Lower leg skin (tissue), 4 donors: ENCODE data around the gene GID4. TPM values are rescaled to one million over a fixed set of nuclear protein-coding genes. Genes with fewer than 3 reads are reported as not detected.

Source experiments
- DNase-seq, 2 donors: peaks; one replicate each; pipeline ENCODE4 v3.0.0-alpha.2; 2019; ENCODE audit warnings: low spot score in 2 of 2
- H3K4me3 ChIP-seq: fragments of 200-600 bp; sonication (generic); 2 replicates; pipeline ENCODE4 v1.5.1; 2017; ENCODE audit warnings: mild to moderate bottlenecking, low read depth; ENCODE audit not compliant: poor library complexity, severe bottlenecking
- POLR2A ChIP-seq, 2 donors: fragments of 450-650 bp; IDR thresholded peaks; one replicate each; pipeline ENCODE4 v1.6.1; 2016 to 2017; ENCODE audit warnings: antibody characterized with exemption in 2 of 2, mild to moderate bottlenecking in 1 of 2, moderate library complexity in 1 of 2
- WGBS, 2 donors: methylation state at CpG; one replicate each; pipeline ENCODE4 v1.1.5; 2018; 5-methylcytosine and 5-hydroxymethylcytosine counted together
- intact Hi-C: fragments of 100-400 bp; cut with DNase I; formaldehyde crosslinking; loops from one replicate; pipeline ENCODE4 v1.15.0; 2023; ENCODE audit warnings: low total_unique reads
- total RNA-seq, 4 donors: library from RNA; depleted of rRNA; stranded (reverse); fragments of >200 nt; gene quantifications; one replicate each; pipeline ENCODE4 v1.1.0, GENCODE V29; 2016
- TF ChIP-seq, protein P1 (sequence below), 3 donors: fragments of 450-650 bp; IDR thresholded peaks; one replicate each; pipeline ENCODE4 v1.5.1; 2016; ENCODE audit warnings: antibody characterized with exemption in 3 of 3, mild to moderate bottlenecking in 3 of 3, moderate library complexity in 2 of 3

GID4 gene
- total RNA-seq, 4 donors from 2014 or later, result 23.0 to 30.1 (median 24.1) TPM

DNA sequence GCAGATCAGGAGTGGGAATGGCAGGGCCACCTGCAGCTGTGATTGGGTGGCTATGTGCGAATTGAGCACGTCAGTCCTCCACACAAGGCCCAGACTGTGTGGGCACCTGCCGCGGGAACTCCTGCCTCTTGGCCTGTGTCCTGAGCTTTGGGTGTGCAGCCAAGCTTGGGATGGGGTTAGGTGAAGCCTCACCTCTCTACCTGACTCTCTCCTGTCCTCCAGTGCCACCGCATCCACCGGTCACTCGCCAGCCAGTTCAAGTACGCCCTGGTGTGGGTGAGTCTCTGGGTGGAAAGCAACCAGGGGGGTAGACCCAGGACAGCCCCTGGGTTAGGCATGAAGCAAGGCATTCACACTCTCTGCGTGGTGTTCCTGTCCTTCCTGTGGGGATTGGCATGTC is 67.0 kb downstream of the GID4 start:
- intact Hi-C loops, result no loop called here
- H3K4me3 ChIP-seq, result no peak overlapping the region
- DNase-seq, result no peak
- 82 to 93% methylated on average over 9 of the region's 9 CpGs for WGBS, 2 donors
- no peak for TF ChIP-seq POLR2A (IDR thresholded peaks at IDR 0.05)
- TF ChIP-seq, protein P1, sequence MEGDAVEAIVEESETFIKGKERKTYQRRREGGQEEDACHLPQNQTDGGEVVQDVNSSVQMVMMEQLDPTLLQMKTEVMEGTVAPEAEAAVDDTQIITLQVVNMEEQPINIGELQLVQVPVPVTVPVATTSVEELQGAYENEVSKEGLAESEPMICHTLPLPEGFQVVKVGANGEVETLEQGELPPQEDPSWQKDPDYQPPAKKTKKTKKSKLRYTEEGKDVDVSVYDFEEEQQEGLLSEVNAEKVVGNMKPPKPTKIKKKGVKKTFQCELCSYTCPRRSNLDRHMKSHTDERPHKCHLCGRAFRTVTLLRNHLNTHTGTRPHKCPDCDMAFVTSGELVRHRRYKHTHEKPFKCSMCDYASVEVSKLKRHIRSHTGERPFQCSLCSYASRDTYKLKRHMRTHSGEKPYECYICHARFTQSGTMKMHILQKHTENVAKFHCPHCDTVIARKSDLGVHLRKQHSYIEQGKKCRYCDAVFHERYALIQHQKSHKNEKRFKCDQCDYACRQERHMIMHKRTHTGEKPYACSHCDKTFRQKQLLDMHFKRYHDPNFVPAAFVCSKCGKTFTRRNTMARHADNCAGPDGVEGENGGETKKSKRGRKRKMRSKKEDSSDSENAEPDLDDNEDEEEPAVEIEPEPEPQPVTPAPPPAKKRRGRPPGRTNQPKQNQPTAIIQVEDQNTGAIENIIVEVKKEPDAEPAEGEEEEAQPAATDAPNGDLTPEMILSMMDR (IDR thresholded peaks at IDR 0.05), result no peak

DNA sequence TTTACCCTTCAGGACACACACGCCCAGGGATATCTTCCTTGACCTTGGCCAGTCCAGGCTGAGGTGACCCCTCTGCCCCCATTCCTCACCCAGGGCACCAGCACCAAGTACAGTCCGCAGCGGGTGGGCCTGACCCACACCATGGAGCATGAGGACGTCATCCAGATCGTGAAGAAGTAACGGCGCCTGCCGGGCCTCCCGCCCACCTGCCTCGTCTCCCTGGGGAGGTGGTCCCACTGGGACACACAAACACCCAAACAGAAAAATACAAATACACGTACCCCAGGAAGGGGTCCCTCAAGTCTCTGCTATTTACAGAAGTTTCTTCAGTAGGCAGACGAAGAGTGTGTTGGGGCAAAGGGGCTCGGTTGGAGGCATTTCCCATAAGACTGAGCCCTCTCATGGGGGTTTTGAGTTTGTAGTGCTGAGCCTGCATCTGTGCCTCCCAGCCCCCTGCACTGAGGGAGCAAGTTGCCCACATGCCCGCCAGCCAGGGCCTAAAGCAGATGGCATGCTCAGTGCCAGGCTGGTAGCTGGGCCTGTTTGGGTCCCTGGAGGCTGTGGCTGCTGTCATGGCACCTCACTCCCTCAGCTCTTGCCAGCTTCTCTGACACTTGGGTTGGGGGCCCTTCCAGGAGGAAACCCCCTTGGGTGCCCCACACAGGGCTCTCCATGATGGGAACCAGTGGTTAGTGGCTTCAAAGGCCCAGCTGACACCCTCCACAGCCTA is 68.0 kb downstream of the GID4 start:
- intact Hi-C loops, result no loop called here
- no peak overlapping the region for H3K4me3 ChIP-seq
- 88 to 90% methylated on average over 12 to 14 of the region's 14 CpGs for WGBS, 2 donors
- no peak for TF ChIP-seq POLR2A (IDR thresholded peaks at IDR 0.05)
- TF ChIP-seq, protein P1 (IDR thresholded peaks at IDR 0.05), result no peak
- no peak for DNase-seq

DNA sequence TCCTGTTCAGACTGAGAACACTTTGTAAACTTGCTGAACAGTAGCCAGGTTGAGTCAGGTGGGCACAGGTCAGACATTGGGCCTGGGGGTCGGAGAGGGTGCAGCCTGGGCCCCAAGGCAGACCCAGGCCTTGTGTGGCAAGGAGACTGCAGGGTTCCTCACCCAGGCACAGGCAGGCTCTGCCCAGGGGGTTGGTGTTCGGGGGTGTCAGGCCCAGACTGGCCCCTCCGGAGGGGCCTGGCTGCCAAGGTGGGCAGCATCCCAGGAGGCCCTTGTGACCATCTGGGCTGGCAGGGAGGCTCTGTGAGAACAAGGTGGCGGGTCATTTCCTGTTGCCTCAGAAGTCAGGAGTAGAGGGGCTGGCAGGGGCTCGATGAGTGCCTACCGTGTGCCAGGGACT is 68.8 kb downstream of the GID4 start:
- no peak for DNase-seq
- intact Hi-C loops, result no loop called here
- no peak overlapping the region for H3K4me3 ChIP-seq
- WGBS, 2 donors, result 66 to 79% methylated on average over 4 of the region's 6 CpGs
- TF ChIP-seq POLR2A (IDR thresholded peaks at IDR 0.05), result no peak
- TF ChIP-seq, protein P1 (IDR thresholded peaks at IDR 0.05), result no peak

DNA sequence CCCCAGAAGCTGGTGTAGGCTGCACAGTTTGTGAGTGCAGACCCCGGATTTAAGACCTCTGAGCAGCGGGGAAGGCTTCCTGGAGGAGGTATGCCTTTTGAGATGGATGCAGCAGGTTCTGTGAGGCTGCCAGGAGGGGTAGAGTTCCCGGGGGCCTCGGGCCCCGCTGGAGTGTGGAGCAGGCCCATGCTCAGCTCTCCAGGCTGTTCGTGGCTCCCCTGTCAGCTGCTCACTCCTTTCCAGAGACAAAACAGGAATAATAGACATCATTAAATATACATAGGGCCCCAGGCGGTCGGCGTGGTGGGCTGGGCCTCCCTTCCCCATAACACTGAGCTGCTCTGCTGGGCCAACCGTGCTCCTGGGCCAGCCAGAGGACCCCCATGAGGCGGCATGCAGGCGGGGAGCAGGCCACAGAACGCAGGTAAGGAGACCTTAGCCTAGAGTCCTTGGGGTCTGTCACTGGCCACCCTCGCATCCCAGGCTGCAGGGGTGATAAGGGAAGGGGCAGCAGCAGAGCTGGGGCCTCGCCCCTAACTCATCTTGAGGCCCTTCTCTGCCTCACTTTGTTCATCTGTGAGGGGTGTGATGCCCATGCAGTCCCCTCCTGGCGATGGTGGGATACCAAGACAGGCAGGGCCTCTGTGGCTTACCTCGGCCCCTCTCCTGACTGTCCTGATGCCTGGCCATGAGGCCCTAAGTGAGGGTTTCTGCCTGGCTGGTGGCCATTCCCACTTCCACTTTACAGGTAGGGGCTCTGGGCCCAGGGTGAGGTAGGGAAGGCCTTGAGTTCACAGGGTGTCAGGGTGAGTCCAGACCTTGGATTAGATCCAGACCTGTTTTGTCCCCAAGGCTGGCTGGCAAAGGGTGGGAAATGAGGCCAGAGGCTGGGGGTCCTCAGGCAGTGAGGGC is 69.4 kb downstream of the GID4 start, which contains the start of gene MYO15A:
TSS of gene MYO15A (plus strand) at position 356 of the 912 bp plus-strand sequence. CDS start 10,045 bp downstream, outside the sequence.
- TF ChIP-seq POLR2A (IDR thresholded peaks at IDR 0.05), result no peak
- TF ChIP-seq, protein P1 (IDR thresholded peaks at IDR 0.05), result no peak
- H3K4me3 ChIP-seq, result no peak within 1 kb of the TSS
- 65 to 77% methylated on average over 17 of the region's 17 CpGs for WGBS, 2 donors
- intact Hi-C loops, result no loop called here
- DNase-seq, result no peak

DNA sequence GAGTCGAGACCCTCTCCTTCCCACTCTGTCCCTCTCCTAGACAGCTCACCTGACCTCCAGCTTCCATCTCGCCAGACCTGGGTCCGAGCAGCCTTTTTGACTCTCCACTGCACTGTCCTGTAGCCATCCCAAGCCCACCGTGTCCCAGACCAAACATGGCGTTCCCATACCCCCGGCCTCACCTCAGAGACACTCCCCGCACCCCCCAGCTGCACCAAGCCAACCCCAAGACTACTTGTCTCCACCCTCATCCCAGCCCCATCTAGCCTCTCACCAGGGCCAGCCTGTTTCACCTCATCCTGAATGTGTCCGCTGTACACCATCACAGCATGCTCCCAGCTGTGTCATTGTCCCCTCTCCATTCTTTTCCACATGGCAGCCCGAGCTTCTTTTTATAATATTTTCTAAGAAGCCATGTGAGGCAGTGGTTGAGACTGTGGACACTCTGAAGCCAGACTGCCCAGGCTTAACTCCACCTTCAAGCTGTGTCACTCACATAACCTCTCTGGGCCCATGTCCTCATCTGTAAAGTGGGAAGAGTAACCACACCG is 70.8 kb downstream of the GID4 start:
- no peak for TF ChIP-seq POLR2A (IDR thresholded peaks at IDR 0.05)
- TF ChIP-seq, protein P1 (IDR thresholded peaks at IDR 0.05), result no peak
- intact Hi-C loops, result no loop called here
- no peak overlapping the region for H3K4me3 ChIP-seq
- WGBS, 2 donors, result 76 to 80% methylated on average over 10 of the region's 10 CpGs
- no peak for DNase-seq
